ENCODE measurements around the gene SLC22A15. TPM values are rescaled to one million over a fixed set of nuclear protein-coding genes. Genes with fewer than 3 reads are reported as not detected.

The SLC22A15 gene
- total RNA-seq, 1 donor from 2014 or later = 5.3 TPM

DNA sequence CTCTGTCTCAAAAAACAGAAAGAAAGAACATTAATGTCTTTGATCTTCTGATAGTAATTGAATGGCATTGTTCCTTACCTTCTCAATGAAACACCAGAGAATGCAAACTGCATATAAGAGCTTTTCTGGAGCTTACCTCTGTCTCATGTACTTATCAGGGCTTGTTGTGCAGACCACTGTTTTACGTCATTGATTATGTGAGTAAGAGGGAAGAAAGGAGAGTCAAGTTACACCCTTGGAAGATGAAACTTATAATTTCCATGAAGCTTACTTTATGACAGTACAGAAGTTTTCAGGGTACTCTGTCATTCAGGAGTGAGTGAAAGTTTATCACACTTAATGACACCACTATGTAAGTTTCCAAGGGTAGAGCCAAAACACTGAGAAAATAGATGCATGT, 85.9 kb downstream of the SLC22A15 start:
- no peaks in the 10 kb centered on the region for H3K4me1 Mint-ChIP-seq (ENCODE audit: low read depth)
- no peak for DNase-seq (ENCODE audit: low spot score, unreplicated experiment)
- peaks cover 5% of the 10 kb centered on the region for H3K36me3 Mint-ChIP-seq (ENCODE audit: insufficient read depth)
- H3K27ac Mint-ChIP-seq = no peak overlapping the region
- H3K27me3 Mint-ChIP-seq = no peaks in the 10 kb centered on the region
- TF ChIP-seq, protein P1, sequence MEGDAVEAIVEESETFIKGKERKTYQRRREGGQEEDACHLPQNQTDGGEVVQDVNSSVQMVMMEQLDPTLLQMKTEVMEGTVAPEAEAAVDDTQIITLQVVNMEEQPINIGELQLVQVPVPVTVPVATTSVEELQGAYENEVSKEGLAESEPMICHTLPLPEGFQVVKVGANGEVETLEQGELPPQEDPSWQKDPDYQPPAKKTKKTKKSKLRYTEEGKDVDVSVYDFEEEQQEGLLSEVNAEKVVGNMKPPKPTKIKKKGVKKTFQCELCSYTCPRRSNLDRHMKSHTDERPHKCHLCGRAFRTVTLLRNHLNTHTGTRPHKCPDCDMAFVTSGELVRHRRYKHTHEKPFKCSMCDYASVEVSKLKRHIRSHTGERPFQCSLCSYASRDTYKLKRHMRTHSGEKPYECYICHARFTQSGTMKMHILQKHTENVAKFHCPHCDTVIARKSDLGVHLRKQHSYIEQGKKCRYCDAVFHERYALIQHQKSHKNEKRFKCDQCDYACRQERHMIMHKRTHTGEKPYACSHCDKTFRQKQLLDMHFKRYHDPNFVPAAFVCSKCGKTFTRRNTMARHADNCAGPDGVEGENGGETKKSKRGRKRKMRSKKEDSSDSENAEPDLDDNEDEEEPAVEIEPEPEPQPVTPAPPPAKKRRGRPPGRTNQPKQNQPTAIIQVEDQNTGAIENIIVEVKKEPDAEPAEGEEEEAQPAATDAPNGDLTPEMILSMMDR (IDR thresholded peaks at IDR 0.05; ENCODE audit: unreplicated experiment) = no peak
- H3K4me3 Mint-ChIP-seq (ENCODE audit: low read depth) = no peak overlapping the region
- peaks cover 14% of the 10 kb centered on the region for H3K9me3 Mint-ChIP-seq (ENCODE audit: low read depth)

DNA sequence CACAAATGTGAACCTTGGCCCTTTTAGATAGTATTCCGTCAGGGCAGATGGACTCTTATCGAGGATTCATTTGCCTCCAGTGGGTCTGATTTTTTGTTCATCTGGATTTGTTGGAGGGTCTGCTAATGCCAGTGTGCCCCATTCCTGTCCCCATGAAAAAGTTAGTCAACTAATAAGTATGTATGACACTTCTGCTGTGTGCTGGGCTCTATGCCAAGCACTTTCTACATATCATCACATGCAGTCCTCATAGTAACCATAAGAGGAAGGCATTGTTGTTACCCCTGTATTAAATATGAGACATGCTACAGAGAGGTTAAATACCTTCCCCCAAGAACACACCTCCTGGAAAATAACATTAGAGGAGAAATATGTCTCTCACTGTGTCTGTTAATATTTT, 88.3 kb downstream of the SLC22A15 start:
- peaks cover 6% of the 10 kb centered on the region for H3K36me3 Mint-ChIP-seq (ENCODE audit: insufficient read depth)
- H3K4me1 Mint-ChIP-seq (ENCODE audit: low read depth) = no peaks in the 10 kb centered on the region
- no peak overlapping the region for H3K4me3 Mint-ChIP-seq (ENCODE audit: low read depth)
- TF ChIP-seq, protein P1 (IDR thresholded peaks at IDR 0.05; ENCODE audit: unreplicated experiment) = no peak
- DNase-seq (ENCODE audit: low spot score, unreplicated experiment) = no peak
- no peaks in the 10 kb centered on the region for H3K27me3 Mint-ChIP-seq
- H3K27ac Mint-ChIP-seq = no peak overlapping the region
- no peaks in the 10 kb centered on the region for H3K9me3 Mint-ChIP-seq (ENCODE audit: low read depth)

DNA sequence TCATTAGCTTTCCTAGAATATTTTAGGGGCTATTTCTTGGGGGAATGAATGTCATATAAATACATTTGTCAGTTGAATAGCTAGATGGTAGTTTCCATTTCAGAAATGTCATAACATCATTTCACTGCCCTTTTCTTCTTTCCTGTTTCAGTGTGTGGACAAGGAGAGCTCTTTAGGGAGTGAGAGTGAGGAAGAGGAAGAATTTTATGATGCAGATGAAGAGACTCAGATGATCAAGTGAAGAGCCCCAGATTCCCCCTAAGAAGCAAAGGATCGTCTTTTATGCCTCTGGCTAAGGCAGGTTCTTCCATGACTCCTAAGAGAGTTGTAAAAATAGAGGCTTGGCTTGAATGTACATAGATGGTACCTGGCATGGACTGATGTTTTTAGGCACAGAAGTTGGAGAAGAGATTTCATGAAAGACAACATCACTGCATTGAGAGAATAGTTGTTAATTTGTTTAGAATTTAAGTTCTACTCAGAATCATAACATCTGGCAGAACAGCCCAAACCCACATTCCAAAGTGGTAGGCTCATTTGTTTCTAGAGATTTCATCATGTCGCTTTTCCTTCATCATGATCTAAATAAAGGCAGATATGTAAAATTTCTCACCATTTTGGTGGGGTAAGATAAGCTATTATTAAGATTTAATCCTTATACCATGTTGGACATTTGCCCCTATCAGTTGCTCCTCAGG, 90.7 kb downstream of the SLC22A15 start:
- H3K27ac Mint-ChIP-seq = no peak overlapping the region
- no peaks in the 10 kb centered on the region for H3K4me1 Mint-ChIP-seq (ENCODE audit: low read depth)
- no peaks in the 10 kb centered on the region for H3K9me3 Mint-ChIP-seq (ENCODE audit: low read depth)

DNA sequence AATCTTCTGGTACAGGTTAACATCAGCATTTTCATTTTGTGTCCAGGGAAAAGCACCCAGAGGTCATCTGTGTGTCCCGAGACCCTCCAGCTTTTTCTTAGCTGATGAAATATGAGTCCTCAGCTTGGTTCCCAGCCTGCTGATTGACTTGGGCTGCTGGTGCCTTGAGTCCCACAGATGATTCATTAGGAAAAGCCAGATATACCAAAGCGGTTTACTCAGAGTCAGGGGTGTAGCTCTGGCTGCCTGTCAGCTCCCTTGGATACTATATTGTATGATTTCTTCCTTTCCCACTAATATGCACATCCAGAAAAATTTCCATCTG, 91.2 kb downstream of the SLC22A15 start:
- TF ChIP-seq, protein P1 (IDR thresholded peaks at IDR 0.05; ENCODE audit: unreplicated experiment) = no peak
- Mint-ChIP-seq H3K27me3 (no peaks in the 10 kb centered on the region), H3K4me1 (ENCODE audit: low read depth) (no peaks in the 10 kb centered on the region), H3K36me3 (ENCODE audit: insufficient read depth) (peaks cover 8% of the 10 kb centered on the region), H3K27ac (no peak overlapping the region), H3K4me3 (ENCODE audit: low read depth) (no peak overlapping the region), H3K9me3 (ENCODE audit: low read depth) (no peaks in the 10 kb centered on the region)
- DNase-seq (ENCODE audit: low spot score, unreplicated experiment) = no peak

More for the DNA sequence above, 90.7 kb downstream of the SLC22A15 start:
- Mint-ChIP-seq H3K36me3 (ENCODE audit: insufficient read depth) (peaks cover 8% of the 10 kb centered on the region), H3K27me3 (no peaks in the 10 kb centered on the region), H3K4me3 (ENCODE audit: low read depth) (no peak overlapping the region)
- TF ChIP-seq, protein P1 (IDR thresholded peaks at IDR 0.05; ENCODE audit: unreplicated experiment) = no peak
- no peak for DNase-seq (ENCODE audit: low spot score, unreplicated experiment)

DNA sequence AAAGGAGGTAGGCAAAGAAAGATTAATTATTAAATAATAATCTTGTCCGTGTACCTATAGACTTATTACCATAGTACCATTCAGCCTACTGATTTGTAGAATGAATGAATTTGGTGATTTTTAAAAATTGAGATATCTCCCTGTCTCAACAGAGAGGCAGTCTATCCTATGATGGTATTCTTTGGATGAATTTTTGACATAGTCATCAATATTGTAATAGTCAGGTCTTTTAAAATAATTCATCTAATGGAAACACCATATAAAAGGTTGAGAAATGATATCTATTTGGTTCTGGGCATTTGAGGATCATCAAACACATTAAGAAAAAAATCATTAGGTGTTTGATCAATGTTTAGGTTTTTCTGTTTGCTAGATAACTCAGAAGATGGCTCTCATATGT, 99.3 kb downstream of the SLC22A15 start:
- H3K36me3 Mint-ChIP-seq (ENCODE audit: insufficient read depth) = peaks cover 1% of the 10 kb centered on the region
- H3K27ac Mint-ChIP-seq = no peak overlapping the region
- H3K9me3 Mint-ChIP-seq (ENCODE audit: low read depth) = no peaks in the 10 kb centered on the region
- H3K4me3 Mint-ChIP-seq (ENCODE audit: low read depth) = no peak overlapping the region
- TF ChIP-seq, protein P1 (IDR thresholded peaks at IDR 0.05; ENCODE audit: unreplicated experiment) = no peak
- DNase-seq (ENCODE audit: low spot score, unreplicated experiment) = no peak
- no peaks in the 10 kb centered on the region for H3K27me3 Mint-ChIP-seq
- peaks cover 4% of the 10 kb centered on the region for H3K4me1 Mint-ChIP-seq (ENCODE audit: low read depth)

Data from progenitor cell of endocrine pancreas (in vitro differentiated cells).